ENCODE results near the gene HRK. TPM values are rescaled to one million over a fixed set of nuclear protein-coding genes. Genes with fewer than 3 reads are reported as not detected.

The HRK gene
- total RNA-seq, 1 experiment from 2014 or later, result 0.55 TPM

DNA sequence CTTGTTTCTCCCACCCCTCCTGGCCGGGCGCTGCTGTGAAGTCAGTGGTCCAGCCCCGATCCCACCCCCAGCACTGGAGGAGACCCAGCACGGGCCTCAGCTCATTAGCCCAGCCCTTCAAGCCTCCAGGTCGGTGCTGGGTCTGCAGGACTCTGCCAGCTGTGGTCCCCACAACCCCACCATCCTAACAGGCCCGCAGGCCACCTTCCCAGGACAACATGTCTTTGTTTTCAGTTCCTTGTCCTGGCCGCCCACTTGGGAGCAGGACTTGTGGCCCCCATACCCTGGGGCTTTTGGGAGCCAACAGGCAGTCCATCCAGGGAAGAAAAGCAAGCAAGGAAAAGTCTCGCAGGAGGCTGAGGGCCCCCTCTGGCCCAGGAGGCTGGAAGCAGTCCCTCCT, 60.0 kb downstream of the HRK start:
- Histone ChIP-seq H2AFZ (no peak overlapping the region), H3K27ac (no peak overlapping the region), H3K9me2 (ENCODE audit: insufficient read depth) (no peaks in the 10 kb centered on the region), H3K4me3 (no peak overlapping the region), H4K20me1 (ENCODE audit: insufficient read depth) (no peaks in the 10 kb centered on the region), H3K4me2 (no peak overlapping the region), H3K79me2 (ENCODE audit: low read depth) (no peaks in the 10 kb centered on the region), H3K36me3 (ENCODE audit: low read depth) (no peaks in the 10 kb centered on the region), H3K4me1 (replicated peaks; ENCODE audit: insufficient read depth) (peaks cover 12% of the 10 kb centered on the region), H3K27me3 (ENCODE audit: insufficient read depth, low read depth) (no peaks in the 10 kb centered on the region), H3F3A (ENCODE audit: insufficient read depth, low read depth) (peaks cover 18% of the 10 kb centered on the region), H3K9me3 (ENCODE audit: insufficient read depth, low read depth) (no peaks in the 10 kb centered on the region)
- CTCF ChIA-PET, result no interaction called here
- no TSS peak for BruUV-seq (replicated peaks)
- DNase-seq, result no peak
- POLR2A ChIA-PET (ENCODE audit: unreplicated experiment), result no interaction called here
- TF ChIP-seq, protein P1, sequence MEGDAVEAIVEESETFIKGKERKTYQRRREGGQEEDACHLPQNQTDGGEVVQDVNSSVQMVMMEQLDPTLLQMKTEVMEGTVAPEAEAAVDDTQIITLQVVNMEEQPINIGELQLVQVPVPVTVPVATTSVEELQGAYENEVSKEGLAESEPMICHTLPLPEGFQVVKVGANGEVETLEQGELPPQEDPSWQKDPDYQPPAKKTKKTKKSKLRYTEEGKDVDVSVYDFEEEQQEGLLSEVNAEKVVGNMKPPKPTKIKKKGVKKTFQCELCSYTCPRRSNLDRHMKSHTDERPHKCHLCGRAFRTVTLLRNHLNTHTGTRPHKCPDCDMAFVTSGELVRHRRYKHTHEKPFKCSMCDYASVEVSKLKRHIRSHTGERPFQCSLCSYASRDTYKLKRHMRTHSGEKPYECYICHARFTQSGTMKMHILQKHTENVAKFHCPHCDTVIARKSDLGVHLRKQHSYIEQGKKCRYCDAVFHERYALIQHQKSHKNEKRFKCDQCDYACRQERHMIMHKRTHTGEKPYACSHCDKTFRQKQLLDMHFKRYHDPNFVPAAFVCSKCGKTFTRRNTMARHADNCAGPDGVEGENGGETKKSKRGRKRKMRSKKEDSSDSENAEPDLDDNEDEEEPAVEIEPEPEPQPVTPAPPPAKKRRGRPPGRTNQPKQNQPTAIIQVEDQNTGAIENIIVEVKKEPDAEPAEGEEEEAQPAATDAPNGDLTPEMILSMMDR (conservative IDR thresholded peaks at IDR 0.05), result no peak
- no peak for TF ChIP-seq EZH2 (IDR thresholded peaks at IDR 0.05; ENCODE audit: low read depth)
- intact Hi-C loops (cut with micrococcal nuclease; ENCODE audit: unreplicated experiment), result no loop called here

DNA sequence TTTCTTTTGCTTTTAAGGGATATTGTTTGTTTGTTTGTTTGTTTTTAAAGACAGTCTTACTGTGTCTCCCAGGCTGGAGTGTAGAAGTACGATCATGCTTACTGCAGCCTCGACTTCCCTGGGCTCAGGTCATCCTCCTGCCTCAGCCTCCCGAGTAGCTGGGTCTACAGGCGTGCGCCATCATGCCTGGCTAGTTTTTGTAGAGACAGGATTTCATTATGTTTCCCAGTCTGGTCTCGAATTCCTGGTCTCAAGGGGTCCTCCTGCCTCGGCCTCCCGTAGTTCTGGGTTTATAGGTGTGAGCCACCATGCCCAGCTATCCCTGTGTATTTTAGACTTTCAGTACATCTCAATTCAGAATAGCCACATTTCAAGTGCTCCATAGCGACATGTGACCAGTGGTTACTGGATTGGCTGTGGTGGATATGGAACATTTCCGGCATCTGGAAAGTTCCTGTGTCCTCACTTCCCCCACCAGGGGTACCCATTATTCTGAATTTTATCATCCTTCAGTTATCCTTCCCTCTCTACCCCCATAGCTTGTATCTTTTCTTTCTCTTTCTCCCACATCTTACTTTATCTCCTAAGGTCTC, 61.1 kb downstream of the HRK start:
- no peak for DNase-seq
- H3K9me2 ChIP-seq (ENCODE audit: insufficient read depth), result no peaks in the 10 kb centered on the region
- no peaks in the 10 kb centered on the region for H3K9me3 ChIP-seq (ENCODE audit: insufficient read depth, low read depth)
- peaks cover 12% of the 10 kb centered on the region for H3K4me1 ChIP-seq (replicated peaks; ENCODE audit: insufficient read depth)
- POLR2A ChIA-PET (ENCODE audit: unreplicated experiment), result no interaction called here
- TF ChIP-seq EZH2 (IDR thresholded peaks at IDR 0.05; ENCODE audit: low read depth), result no peak
- TF ChIP-seq, protein P1 (conservative IDR thresholded peaks at IDR 0.05), result no peak
- H3F3A ChIP-seq (ENCODE audit: insufficient read depth, low read depth), result peaks cover 18% of the 10 kb centered on the region
- no peaks in the 10 kb centered on the region for H3K36me3 ChIP-seq (ENCODE audit: low read depth)
- CTCF ChIA-PET, result interaction anchor here (0.6 kb wide), 1 partner anchor 631 kb away, joined by 4 read pairs; no protein-coding TSS in a partner anchor
- H4K20me1 ChIP-seq (ENCODE audit: insufficient read depth), result no peaks in the 10 kb centered on the region
- no TSS peak for BruUV-seq (replicated peaks)
- peak overlapping the region; percentile 74 for H3K4me2 ChIP-seq
- H3K79me2 ChIP-seq (ENCODE audit: low read depth), result no peaks in the 10 kb centered on the region
- no peaks in the 10 kb centered on the region for H3K27me3 ChIP-seq (ENCODE audit: insufficient read depth, low read depth)
- H3K27ac ChIP-seq, result no peak overlapping the region
- peak overlapping the region; percentile 88; the same call in 1 of the 2 replicates for H3K4me3 ChIP-seq
- no peak overlapping the region; the same call in 1 of the 2 replicates for H2AFZ ChIP-seq
- intact Hi-C loops (cut with micrococcal nuclease; ENCODE audit: unreplicated experiment), result no loop called here

DNA sequence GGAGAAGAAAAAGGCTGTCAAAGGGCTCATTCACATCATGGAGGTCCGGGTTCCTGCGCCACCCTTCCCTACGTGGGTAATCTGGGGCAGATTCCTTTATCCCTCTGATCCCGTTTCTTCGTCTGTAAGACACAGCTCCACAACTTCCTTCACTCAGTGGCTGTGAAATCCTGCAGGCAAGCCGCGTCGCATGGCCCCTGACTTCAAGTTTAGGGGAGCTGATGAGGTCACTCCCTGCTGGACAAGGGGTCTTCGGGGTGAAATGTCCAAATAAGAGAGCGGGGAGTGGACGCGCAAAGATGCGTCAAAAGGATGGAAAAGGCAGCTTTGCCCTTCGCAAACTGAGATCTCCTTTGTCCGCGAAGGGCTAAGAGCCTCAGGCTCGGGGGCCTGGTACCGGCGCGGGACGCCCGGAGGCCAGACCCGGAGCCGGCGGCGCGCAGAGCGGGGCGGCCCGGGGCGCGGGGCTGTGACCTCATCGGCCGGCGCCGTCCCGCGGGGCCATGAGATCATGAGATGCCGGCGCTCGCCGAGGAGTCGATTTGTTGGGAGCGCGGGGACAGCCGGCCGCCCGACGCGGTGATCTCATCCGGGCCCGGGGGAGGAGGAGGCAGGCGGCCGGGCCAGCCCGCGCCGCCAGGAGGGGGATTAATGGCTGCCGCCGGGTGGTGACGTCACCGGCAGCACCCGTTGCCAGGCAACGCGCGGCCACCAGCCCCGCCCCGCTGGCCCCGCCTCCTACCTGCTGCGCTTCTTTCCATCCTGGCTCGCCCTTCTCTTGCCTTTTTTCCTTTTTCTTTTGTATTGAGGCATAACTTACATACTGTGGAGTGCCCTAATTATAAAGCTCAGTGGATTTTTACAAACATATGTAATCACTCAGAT, 62.1 kb downstream of the HRK start:
- BruUV-seq (replicated peaks), result TSS peak; percentile 84
- Histone ChIP-seq H3K36me3 (ENCODE audit: low read depth) (no peaks in the 10 kb centered on the region), H4K20me1 (ENCODE audit: insufficient read depth) (no peaks in the 10 kb centered on the region), H3K79me2 (ENCODE audit: low read depth) (no peaks in the 10 kb centered on the region), H3K4me2 (peak overlapping the region; percentile 91), H3F3A (ENCODE audit: insufficient read depth, low read depth) (peaks cover 18% of the 10 kb centered on the region), H3K4me3 (peak overlapping the region; percentile 88), H3K9me2 (ENCODE audit: insufficient read depth) (no peaks in the 10 kb centered on the region), H3K9me3 (ENCODE audit: insufficient read depth, low read depth) (no peaks in the 10 kb centered on the region), H3K27me3 (ENCODE audit: insufficient read depth, low read depth) (no peaks in the 10 kb centered on the region), H3K4me1 (replicated peaks; ENCODE audit: insufficient read depth) (peaks cover 15% of the 10 kb centered on the region), H2AFZ (peak overlapping the region; percentile 96), H3K27ac (peak overlapping the region; percentile 84)
- intact Hi-C loops (cut with micrococcal nuclease; ENCODE audit: unreplicated experiment), result loop anchor here (1.0 to 5.0 kb wide), 2 partner anchors 43 to 81 kb away; partner anchors contain the start of genes RNFT2 and SPRING1
- peak; percentile 77 to 89 for DNase-seq
- no peak for TF ChIP-seq EZH2 (IDR thresholded peaks at IDR 0.05; ENCODE audit: low read depth)
- TF ChIP-seq, protein P1 (conservative IDR thresholded peaks at IDR 0.05), result no peak
- ChIA-PET CTCF (no interaction called here), POLR2A (ENCODE audit: unreplicated experiment) (no interaction called here)

Data from PC-9 (cell line).